Measurements from ENCODE around the gene DENND2A. TPM values are rescaled to one million over a fixed set of nuclear protein-coding genes. Genes with fewer than 3 reads are reported as not detected.

DENND2A gene
- total RNA-seq, 2 donors from 2014 or later, result 7.4 to 9.2 TPM

GRCh38 chr7:140479062-140479738 is 161.4 kb downstream of the DENND2A start, which contains the start of gene MKRN1:
MKRN1 (minus strand) TSS chr7:140479505; CDS start chr7:140479344, 161 bp downstream.
- Histone ChIP-seq H3K9me3 (no peaks in the 10 kb centered on the region), H3K27ac (peak within 1 kb of the TSS; percentile 99), H3K27me3 (no peaks in the 10 kb centered on the region), H3K4me1 (peaks cover 7% of the 10 kb centered on the region), H3K4me3 (peak within 1 kb of the TSS; percentile 93), H3K36me3 (no peaks in the 10 kb centered on the region), H3K9ac (ENCODE audit: low read depth in 2 of 2, low read length in 2 of 2) (peak within 1 kb of the TSS; percentile 96 to 98)
- intact Hi-C loops (cut with DNase I), result loop anchor here (5.0 kb wide), 1 partner anchor 173 kb away; no protein-coding TSS in a partner anchor
- TF ChIP-seq CTCF (IDR thresholded peaks at IDR 0.05), result no peak
- DNase-seq, result peak; percentile 97

GRCh38 chr7:140478246-140479061 is 162.2 kb downstream of the DENND2A start:
- no peaks in the 10 kb centered on the region for H3K9me3 ChIP-seq
- no peak for TF ChIP-seq CTCF (IDR thresholded peaks at IDR 0.05)
- peaks cover 7% of the 10 kb centered on the region for H3K4me1 ChIP-seq
- no peaks in the 10 kb centered on the region for H3K27me3 ChIP-seq
- H3K36me3 ChIP-seq, result no peaks in the 10 kb centered on the region
- H3K27ac ChIP-seq, result peak overlapping the region; percentile 99
- DNase-seq, result peak; percentile 48
- peak overlapping the region; percentile 96 to 98 for H3K9ac ChIP-seq (ENCODE audit: low read depth in 2 of 2, low read length in 2 of 2)
- intact Hi-C loops (cut with DNase I), result loop anchor here (5.0 kb wide), 1 partner anchor 174 kb away; no protein-coding TSS in a partner anchor
- H3K4me3 ChIP-seq, result peak overlapping the region; percentile 93

- Histone ChIP-seq H3K27ac (peak overlapping the region; percentile 99), H3K4me1 (peaks cover 7% of the 10 kb centered on the region), H3K9me3 (no peaks in the 10 kb centered on the region), H3K9ac (ENCODE audit: low read depth in 2 of 2, low read length in 2 of 2) (peak overlapping the region; percentile 12 to 96), H3K36me3 (no peaks in the 10 kb centered on the region), H3K4me3 (peak overlapping the region; percentile 93), H3K27me3 (no peaks in the 10 kb centered on the region)
- TF ChIP-seq CTCF (IDR thresholded peaks at IDR 0.05), result no peak
- no peak for DNase-seq
- intact Hi-C loops (cut with DNase I), result loop anchor here (5.0 kb wide), 1 partner anchor 176 kb away; no protein-coding TSS in a partner anchor
Measured at GRCh38 chr7:140476698-140477261, 163.8 kb downstream of the DENND2A start.

- H3K4me3 ChIP-seq, result no peak overlapping the region
- H3K27me3 ChIP-seq, result no peaks in the 10 kb centered on the region
- TF ChIP-seq CTCF (IDR thresholded peaks at IDR 0.05), result peak; percentile 44
- H3K36me3 ChIP-seq, result no peaks in the 10 kb centered on the region
- peaks cover 7% of the 10 kb centered on the region for H3K4me1 ChIP-seq
- H3K9ac ChIP-seq (ENCODE audit: low read depth in 2 of 2, low read length in 2 of 2), result peak overlapping the region in 1 of 2 donors; percentile 96
- peak overlapping the region; percentile 99 for H3K27ac ChIP-seq
- no peaks in the 10 kb centered on the region for H3K9me3 ChIP-seq
- intact Hi-C loops (cut with DNase I), result loop anchor here (5.0 kb wide), 1 partner anchor 176 kb away; no protein-coding TSS in a partner anchor
- DNase-seq, result peak; percentile 73
Measured at GRCh38 chr7:140475747-140476333, 164.8 kb downstream of the DENND2A start.

Other genes with a start within 250 kb of the DENND2A start
- 10 to 100 TPM; 47.8 to 52.9 TPM for gene SLC37A3, start 242.3 kb downstream of the DENND2A start, total RNA-seq
- 10 to 100 TPM; 18.8 to 22.7 TPM for gene RAB19, start 236.8 kb downstream of the DENND2A start, total RNA-seq
- 100 to 1,000 TPM; 175 to 240 TPM for gene MKRN1, start 161.3 kb downstream of the DENND2A start, total RNA-seq
- 10 to 100 TPM; 25.4 to 40.6 TPM for gene ADCK2, start 32.1 kb upstream of the DENND2A start, total RNA-seq
- 100 to 1,000 TPM; 281 to 309 TPM for gene NDUFB2, start 55.9 kb upstream of the DENND2A start, total RNA-seq